BLaER1 (cell line): Measurements from ENCODE around the gene KRT1.

ENCODE experiments used
- H3K27ac ChIP-seq: shearing (Covaris generic); formaldehyde crosslinking; 2 replicates; pipeline ENCODE4 v1.8.1; 2022
- H3K27me3 ChIP-seq: shearing (Covaris generic); formaldehyde crosslinking; 2 replicates; pipeline ENCODE4 v1.8.1; 2022
- H3K36me3 ChIP-seq: shearing (Covaris generic); formaldehyde crosslinking; 2 replicates; pipeline ENCODE4 v1.8.1; 2022
- H3K4me1 ChIP-seq: shearing (Covaris generic); formaldehyde crosslinking; 2 replicates; pipeline ENCODE4 v1.8.1; 2022
- H3K4me2 ChIP-seq: shearing (Covaris generic); formaldehyde crosslinking; 2 replicates; pipeline ENCODE4 v1.8.1; 2022
- H3K4me3 ChIP-seq: shearing (Covaris generic); formaldehyde crosslinking; 2 replicates; pipeline ENCODE4 v1.8.1; 2022
- H3K9ac ChIP-seq: shearing (Covaris generic); formaldehyde crosslinking; 2 replicates; pipeline ENCODE4 v1.8.1; 2022
- H3K9me3 ChIP-seq: shearing (Covaris generic); formaldehyde crosslinking; 2 replicates; pipeline ENCODE4 v1.8.1; 2022
- H4K20me1 ChIP-seq: shearing (Covaris generic); formaldehyde crosslinking; 2 replicates; pipeline ENCODE4 v1.8.1; 2022
- Cebpa-rat ChIP-seq: shearing (Covaris generic); IDR thresholded peaks from 2 replicates; pipeline ENCODE4 v1.8.1; 2022

The KRT1 gene

GRCh38 chr12:52644078-52644415, 36.2 kb downstream of the KRT1 start:
- TF ChIP-seq Cebpa-rat, result no peak
- Histone ChIP-seq H3K27ac (no peak overlapping the region), H3K36me3 (no peaks in the 10 kb centered on the region), H3K9ac (no peak overlapping the region), H4K20me1 (no peaks in the 10 kb centered on the region), H3K4me3 (no peak overlapping the region), H3K27me3 (no peaks in the 10 kb centered on the region), H3K4me2 (no peak overlapping the region), H3K4me1 (no peaks in the 10 kb centered on the region), H3K9me3 (no peaks in the 10 kb centered on the region)

- Histone ChIP-seq H3K27ac (no peak overlapping the region), H3K4me3 (no peak overlapping the region), H3K9ac (no peak overlapping the region), H3K9me3 (no peaks in the 10 kb centered on the region), H3K4me1 (no peaks in the 10 kb centered on the region), H3K36me3 (no peaks in the 10 kb centered on the region), H3K27me3 (no peaks in the 10 kb centered on the region), H3K4me2 (no peak overlapping the region), H4K20me1 (no peaks in the 10 kb centered on the region)
- TF ChIP-seq Cebpa-rat, result no peak
Measured at GRCh38 chr12:52643233-52644077, 36.8 kb downstream of the KRT1 start.

GRCh38 chr12:52641468-52641867, 38.7 kb downstream of the KRT1 start:
- no peaks in the 10 kb centered on the region for H3K27me3 ChIP-seq
- H3K9ac ChIP-seq, result no peak overlapping the region
- H3K4me1 ChIP-seq, result no peaks in the 10 kb centered on the region
- no peak overlapping the region for H3K4me2 ChIP-seq
- H3K4me3 ChIP-seq, result no peak overlapping the region
- no peaks in the 10 kb centered on the region for H4K20me1 ChIP-seq
- H3K36me3 ChIP-seq, result no peaks in the 10 kb centered on the region
- H3K27ac ChIP-seq, result no peak overlapping the region
- no peak for TF ChIP-seq Cebpa-rat
- H3K9me3 ChIP-seq, result no peaks in the 10 kb centered on the region

- no peak overlapping the region for H3K27ac ChIP-seq
- H4K20me1 ChIP-seq, result no peaks in the 10 kb centered on the region
- no peaks in the 10 kb centered on the region for H3K27me3 ChIP-seq
- no peaks in the 10 kb centered on the region for H3K9me3 ChIP-seq
- H3K4me3 ChIP-seq, result no peak overlapping the region
- TF ChIP-seq Cebpa-rat, result no peak
- H3K9ac ChIP-seq, result no peak overlapping the region
- no peak overlapping the region for H3K4me2 ChIP-seq
- H3K36me3 ChIP-seq, result no peaks in the 10 kb centered on the region
- peaks cover 24% of the 10 kb centered on the region for H3K4me1 ChIP-seq
Measured at GRCh38 chr12:52637299-52637698, 42.9 kb downstream of the KRT1 start.

- Histone ChIP-seq H3K4me2 (no peak overlapping the region), H3K9me3 (no peaks in the 10 kb centered on the region), H3K9ac (no peak overlapping the region), H3K27me3 (no peaks in the 10 kb centered on the region), H3K36me3 (no peaks in the 10 kb centered on the region), H3K4me3 (no peak overlapping the region), H4K20me1 (no peaks in the 10 kb centered on the region), H3K27ac (no peak overlapping the region), H3K4me1 (peaks cover 30% of the 10 kb centered on the region)
- no peak for TF ChIP-seq Cebpa-rat
Measured at GRCh38 chr12:52636592-52637258, 43.5 kb downstream of the KRT1 start.

GRCh38 chr12:52636189-52636588, 44.0 kb downstream of the KRT1 start:
- no peak overlapping the region for H3K4me3 ChIP-seq
- H3K9me3 ChIP-seq, result no peaks in the 10 kb centered on the region
- H3K27me3 ChIP-seq, result no peaks in the 10 kb centered on the region
- no peaks in the 10 kb centered on the region for H4K20me1 ChIP-seq
- no peaks in the 10 kb centered on the region for H3K36me3 ChIP-seq
- no peak overlapping the region for H3K27ac ChIP-seq
- peaks cover 33% of the 10 kb centered on the region for H3K4me1 ChIP-seq
- H3K4me2 ChIP-seq, result no peak overlapping the region
- no peak overlapping the region for H3K9ac ChIP-seq
- TF ChIP-seq Cebpa-rat, result no peak

GRCh38 chr12:52634266-52635056, 45.7 kb downstream of the KRT1 start:
- Histone ChIP-seq H3K27me3 (no peaks in the 10 kb centered on the region), H4K20me1 (no peaks in the 10 kb centered on the region), H3K9me3 (no peaks in the 10 kb centered on the region), H3K9ac (no peak overlapping the region), H3K4me2 (peak overlapping the region; percentile 59), H3K36me3 (no peaks in the 10 kb centered on the region), H3K27ac (peak overlapping the region; percentile 57; the same call in 1 of the 2 replicates), H3K4me1 (peaks cover 43% of the 10 kb centered on the region), H3K4me3 (no peak overlapping the region)
- no peak for TF ChIP-seq Cebpa-rat

GRCh38 chr12:52633383-52633782, 46.8 kb downstream of the KRT1 start:
- Histone ChIP-seq H3K4me1 (peaks cover 43% of the 10 kb centered on the region), H3K4me3 (no peak overlapping the region), H3K9me3 (no peaks in the 10 kb centered on the region), H3K27me3 (no peaks in the 10 kb centered on the region), H3K36me3 (no peaks in the 10 kb centered on the region), H3K4me2 (peak overlapping the region; percentile 59), H3K9ac (no peak overlapping the region), H4K20me1 (no peaks in the 10 kb centered on the region), H3K27ac (peak overlapping the region; percentile 57; the same call in 1 of the 2 replicates)
- TF ChIP-seq Cebpa-rat, result no peak

- Histone ChIP-seq H3K9ac (no peak overlapping the region), H3K4me1 (peaks cover 43% of the 10 kb centered on the region), H3K27ac (peak overlapping the region; percentile 57), H3K4me3 (no peak overlapping the region), H4K20me1 (no peaks in the 10 kb centered on the region), H3K36me3 (no peaks in the 10 kb centered on the region), H3K27me3 (no peaks in the 10 kb centered on the region), H3K4me2 (peak overlapping the region; percentile 59), H3K9me3 (no peaks in the 10 kb centered on the region)
- TF ChIP-seq Cebpa-rat, result no peak
Measured at GRCh38 chr12:52632656-52633055, 47.6 kb downstream of the KRT1 start.
